DMS53 treated with DMSO at 0.1 percent for 48 hours (cell line): ENCODE results near the gene TCEAL7.

ENCODE experiments used
- DNase-seq: peaks from one replicate; lab custom pipeline; 2025; ENCODE audit not compliant: unreplicated experiment; lab: John Stamatoyannopoulos, UW

TCEAL7 gene

GRCh38 chrX:103363046-103363445 lies 33.0 kb downstream of the TCEAL7 start:
- no peak for DNase-seq

GRCh38 chrX:103367502-103367901 lies 37.5 kb downstream of the TCEAL7 start:
- no peak for DNase-seq

GRCh38 chrX:103369479-103369878 lies 39.4 kb downstream of the TCEAL7 start:
- no peak for DNase-seq

DNA sequence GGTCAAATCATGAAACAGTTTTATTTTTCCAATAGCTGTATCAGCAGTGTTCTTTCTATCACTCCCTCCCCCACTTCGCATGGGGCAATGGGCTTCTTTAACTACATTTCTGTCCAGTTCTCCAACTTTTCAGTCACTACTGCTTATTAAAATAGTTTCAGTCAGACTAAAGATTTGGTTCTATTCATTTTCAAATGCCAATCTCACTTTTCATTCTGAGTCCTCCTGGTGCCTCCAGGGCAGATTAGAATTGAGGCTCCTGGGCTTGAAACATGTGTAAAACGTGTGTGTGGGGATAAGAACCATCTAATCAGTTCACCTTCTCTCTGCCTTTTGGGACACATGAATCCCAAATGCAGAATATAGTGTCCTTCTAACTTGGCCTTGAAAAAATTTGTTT lies 42.8 kb downstream of the TCEAL7 start:
- no peak for DNase-seq

GRCh38 chrX:103373581-103373980 lies 43.5 kb downstream of the TCEAL7 start:
- DNase-seq = no peak

GRCh38 chrX:103376118-103376978 lies 46.3 kb downstream of the TCEAL7 start, which contains the start of gene BEX3:
BEX3 (plus strand) TSS chrX:103376538; CDS start chrX:103377522, 984 bp downstream.
- DNase-seq = no peak

DNA sequence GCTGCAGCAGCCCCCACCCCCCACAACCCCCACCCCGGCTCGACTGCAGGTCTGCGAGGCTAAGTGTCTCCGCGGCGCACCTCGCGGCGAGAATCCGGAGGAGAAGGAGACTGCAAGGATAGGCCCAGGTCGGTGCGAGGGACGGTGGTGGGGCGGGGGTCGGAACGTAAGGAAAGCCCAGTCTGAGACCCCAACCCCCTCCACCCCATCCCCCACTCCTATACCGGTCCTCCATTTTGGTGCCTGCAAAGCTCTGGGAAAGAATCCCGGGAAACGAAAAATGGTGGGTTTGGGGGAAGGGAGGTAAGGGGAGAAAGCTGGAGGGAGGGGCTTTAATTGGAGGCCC lies 46.9 kb downstream of the TCEAL7 start:
- no peak for DNase-seq

DNA sequence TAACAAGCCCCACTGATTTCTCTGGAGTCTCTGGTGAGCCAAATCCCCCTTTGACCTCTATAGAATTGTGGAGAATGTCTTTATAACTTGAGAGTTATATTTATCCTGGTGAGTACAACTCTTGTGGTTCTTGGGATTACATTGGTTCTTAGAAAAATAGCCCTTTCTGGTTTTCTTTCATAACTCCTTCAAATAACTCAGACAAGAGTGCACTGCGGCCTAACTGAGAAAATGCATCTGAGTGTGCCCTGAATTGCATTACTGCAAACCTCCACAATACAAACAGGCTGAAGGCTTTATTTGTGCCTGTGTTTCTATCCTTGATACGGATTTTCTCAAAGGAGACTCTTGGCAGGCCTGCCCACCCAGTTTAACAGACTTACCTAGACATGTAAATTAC lies 49.0 kb downstream of the TCEAL7 start:
- no peak for DNase-seq
